ENCODE data around the gene LIPG. TPM values are rescaled to one million over a fixed set of nuclear protein-coding genes. Genes with fewer than 3 reads are reported as not detected.
"Not testable (repeated sequence)": the region's sequence is repeated elsewhere in the genome, so short reads cannot be mapped to it uniquely, and the experiment has no call there.

The LIPG gene
- total RNA-seq: 0.29 and 0.88 TPM in 2 replicates

- Mint-ChIP-seq H3K27me3 (ENCODE audit: insufficient read depth) (peaks cover 80% of the 10 kb centered on the region), H3K9me3 (no peaks in the 10 kb centered on the region), H3K4me1 (ENCODE audit: low read depth) (peaks cover 33% of the 10 kb centered on the region), H3K36me3 (ENCODE audit: low read depth) (no peaks in the 10 kb centered on the region), H3K4me3 (peak within 1 kb of the TSS; percentile 66), H3K27ac (no peak within 1 kb of the TSS)
- intact Hi-C loops (cut with micrococcal nuclease): loop anchor here (1.0 to 10.0 kb wide), 4 partner anchors 51 to 633 kb away; partner anchors contain the start of gene MYO5B
- DNase-seq (ENCODE audit: low spot score): peak; percentile 22
These were observed at the start of gene LIPG for GRCh38 chr18:49561289-49562193. Gene LIPG, plus strand, starts transcription at chr18:49562057. Its CDS starts 252 bp downstream, at chr18:49562309.

DNA sequence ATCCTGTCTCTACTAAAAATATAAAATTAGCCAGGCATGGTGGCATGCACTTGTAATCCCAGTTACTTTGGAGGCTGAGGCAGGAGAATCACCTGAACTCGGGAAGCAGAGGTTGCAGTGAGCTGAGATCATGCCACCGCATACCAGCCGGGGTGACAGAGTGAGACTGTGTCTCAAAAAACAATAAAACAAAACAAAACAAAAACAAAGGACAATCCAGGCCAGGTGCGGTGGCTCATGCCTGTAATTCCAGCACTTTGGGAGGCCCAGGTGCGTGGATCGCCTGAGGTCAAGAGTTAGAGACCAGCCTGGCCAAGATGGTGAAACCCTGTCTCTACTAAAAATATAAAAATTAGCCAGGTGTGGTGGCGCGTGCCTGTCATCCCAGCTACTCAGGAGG lies 49.0 kb upstream of the LIPG start:
- not testable (repeated sequence) for H3K36me3 Mint-ChIP-seq (ENCODE audit: low read depth); H3K4me1 Mint-ChIP-seq (ENCODE audit: low read depth); DNase-seq (ENCODE audit: low spot score); H3K4me3 Mint-ChIP-seq; H3K27ac Mint-ChIP-seq; H3K9me3 Mint-ChIP-seq
- peaks cover 14% of the 10 kb centered on the region for H3K27me3 Mint-ChIP-seq (ENCODE audit: insufficient read depth)
- intact Hi-C loops (cut with micrococcal nuclease): loop anchor here (5.0 kb wide), 1 partner anchor 844 kb away; no protein-coding TSS in a partner anchor

GRCh38 chr18:49514577-49514976 lies 47.3 kb upstream of the LIPG start:
- H3K27ac Mint-ChIP-seq: no peak overlapping the region
- H3K4me3 Mint-ChIP-seq: no peak overlapping the region
- no peaks in the 10 kb centered on the region for H3K9me3 Mint-ChIP-seq
- no peaks in the 10 kb centered on the region for H3K36me3 Mint-ChIP-seq (ENCODE audit: low read depth)
- H3K27me3 Mint-ChIP-seq (ENCODE audit: insufficient read depth): peaks cover 8% of the 10 kb centered on the region
- intact Hi-C loops (cut with micrococcal nuclease): loop anchor here (5.0 kb wide), 1 partner anchor 843 kb away; no protein-coding TSS in a partner anchor
- DNase-seq (ENCODE audit: low spot score): no peak
- peaks cover 5% of the 10 kb centered on the region for H3K4me1 Mint-ChIP-seq (ENCODE audit: low read depth)

DNA sequence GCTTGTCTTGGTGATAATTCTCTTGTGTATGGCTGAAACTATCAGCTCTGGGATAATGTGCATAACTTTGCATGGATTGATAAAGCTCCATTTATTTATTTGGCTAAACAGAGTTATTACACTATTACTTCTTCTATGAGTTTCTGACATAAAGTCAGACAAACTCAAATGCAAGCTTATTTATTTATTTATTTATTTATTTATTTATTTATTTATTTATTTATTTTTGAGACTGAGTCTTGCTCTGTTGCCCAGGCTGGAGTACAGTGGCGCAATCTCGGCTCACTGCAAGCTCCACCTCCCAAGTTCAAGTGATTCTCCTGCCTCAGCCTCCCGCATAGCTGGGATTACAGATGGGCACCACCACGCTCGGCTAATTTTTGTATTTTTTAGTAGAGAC lies 46.9 kb upstream of the LIPG start:
- H3K27ac Mint-ChIP-seq; H3K4me1 Mint-ChIP-seq (ENCODE audit: low read depth); H3K27me3 Mint-ChIP-seq (ENCODE audit: insufficient read depth); intact Hi-C loops (cut with micrococcal nuclease); H3K9me3 Mint-ChIP-seq; H3K36me3 Mint-ChIP-seq (ENCODE audit: low read depth); DNase-seq (ENCODE audit: low spot score); H3K4me3 Mint-ChIP-seq: not testable (repeated sequence)

DNA sequence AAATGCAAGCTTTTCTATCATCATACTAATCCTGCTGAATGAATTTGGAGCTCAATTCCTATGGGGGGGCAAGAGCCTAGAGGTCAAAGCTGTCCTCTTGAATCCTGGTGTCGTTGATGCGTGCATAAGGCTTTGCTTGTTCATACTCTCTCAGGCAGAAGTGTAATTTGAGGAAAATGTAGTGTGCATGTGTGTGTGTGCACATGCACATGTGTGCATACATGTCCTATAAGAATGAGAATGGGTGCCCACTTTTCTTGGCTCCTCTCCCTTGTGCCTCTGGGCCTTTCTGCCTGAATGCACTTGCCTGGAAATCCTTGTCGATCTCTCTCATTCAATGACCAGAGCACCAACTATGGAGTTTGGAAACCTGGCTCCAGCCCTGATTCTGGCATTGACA lies 46.3 kb upstream of the LIPG start:
- H3K4me1 Mint-ChIP-seq (ENCODE audit: low read depth): peaks cover 2% of the 10 kb centered on the region
- no peaks in the 10 kb centered on the region for H3K9me3 Mint-ChIP-seq
- no peaks in the 10 kb centered on the region for H3K36me3 Mint-ChIP-seq (ENCODE audit: low read depth)
- no peak for DNase-seq (ENCODE audit: low spot score)
- no peak overlapping the region for H3K27ac Mint-ChIP-seq
- intact Hi-C loops (cut with micrococcal nuclease): no loop called here
- no peak overlapping the region for H3K4me3 Mint-ChIP-seq
- H3K27me3 Mint-ChIP-seq (ENCODE audit: insufficient read depth): peaks cover 4% of the 10 kb centered on the region

DNA sequence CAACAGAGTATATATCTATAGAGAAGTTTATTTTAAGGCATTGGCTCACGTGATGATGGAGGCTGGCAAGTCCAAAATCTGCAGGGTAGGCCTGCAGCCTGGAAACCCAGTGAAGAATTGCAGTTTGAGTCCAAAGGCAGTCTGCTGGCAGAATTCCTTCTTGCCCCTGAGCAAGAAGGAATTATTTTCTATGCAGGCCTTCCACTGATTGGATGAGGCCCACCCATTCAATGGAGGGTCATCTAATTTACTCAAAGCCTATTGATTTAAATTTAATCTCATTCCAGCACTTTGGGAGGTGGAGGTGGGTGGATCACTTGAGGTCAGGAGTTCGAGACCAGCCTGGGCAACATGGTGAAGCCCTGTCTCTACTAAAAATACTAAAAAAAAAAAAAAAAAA lies 44.4 kb upstream of the LIPG start:
- H3K36me3 Mint-ChIP-seq (ENCODE audit: low read depth): no peaks in the 10 kb centered on the region
- H3K27ac Mint-ChIP-seq: no peak overlapping the region
- DNase-seq (ENCODE audit: low spot score): no peak
- no peaks in the 10 kb centered on the region for H3K4me1 Mint-ChIP-seq (ENCODE audit: low read depth)
- H3K4me3 Mint-ChIP-seq: no peak overlapping the region
- H3K27me3 Mint-ChIP-seq (ENCODE audit: insufficient read depth): peaks cover 2% of the 10 kb centered on the region
- H3K9me3 Mint-ChIP-seq: no peaks in the 10 kb centered on the region
- intact Hi-C loops (cut with micrococcal nuclease): no loop called here

- intact Hi-C loops (cut with micrococcal nuclease): no loop called here
- H3K9me3 Mint-ChIP-seq: no peaks in the 10 kb centered on the region
- H3K27me3 Mint-ChIP-seq (ENCODE audit: insufficient read depth): peaks cover 4% of the 10 kb centered on the region
- no peaks in the 10 kb centered on the region for H3K4me1 Mint-ChIP-seq (ENCODE audit: low read depth)
- H3K36me3 Mint-ChIP-seq (ENCODE audit: low read depth): no peaks in the 10 kb centered on the region
- H3K4me3 Mint-ChIP-seq: no peak overlapping the region
- no peak overlapping the region for H3K27ac Mint-ChIP-seq
- DNase-seq (ENCODE audit: low spot score): no peak
These were observed 42.5 kb upstream of the LIPG start for GRCh38 chr18:49519101-49519971.

DNA sequence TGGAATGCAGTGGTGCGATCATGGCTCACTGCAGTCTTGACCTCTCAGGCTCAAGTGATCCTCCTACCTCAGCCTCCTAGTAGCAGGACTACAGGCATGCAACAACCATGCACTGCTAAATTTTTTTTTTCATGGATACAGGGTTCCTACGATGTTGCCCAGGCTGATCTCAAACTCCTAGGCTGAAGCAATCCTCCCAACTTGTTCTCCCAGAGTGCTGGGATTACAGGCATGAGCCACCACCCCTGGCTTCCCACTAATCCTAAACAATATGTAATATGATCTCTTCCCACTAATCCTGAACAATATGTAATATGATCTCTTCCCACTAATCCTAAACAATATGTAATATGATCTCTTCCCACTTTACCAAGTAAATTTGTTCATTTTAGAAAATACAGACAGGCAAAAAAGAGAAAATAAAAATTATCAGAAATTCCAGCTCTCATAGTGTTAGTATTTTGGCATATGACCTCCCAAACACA lies 41.2 kb upstream of the LIPG start:
- intact Hi-C loops (cut with micrococcal nuclease): no loop called here
- Mint-ChIP-seq H3K4me3 (no peak overlapping the region), H3K27ac (no peak overlapping the region), H3K9me3 (no peaks in the 10 kb centered on the region), H3K36me3 (ENCODE audit: low read depth) (no peaks in the 10 kb centered on the region), H3K4me1 (ENCODE audit: low read depth) (no peaks in the 10 kb centered on the region), H3K27me3 (ENCODE audit: insufficient read depth) (peaks cover 4% of the 10 kb centered on the region)
- DNase-seq (ENCODE audit: low spot score): no peak

DNA sequence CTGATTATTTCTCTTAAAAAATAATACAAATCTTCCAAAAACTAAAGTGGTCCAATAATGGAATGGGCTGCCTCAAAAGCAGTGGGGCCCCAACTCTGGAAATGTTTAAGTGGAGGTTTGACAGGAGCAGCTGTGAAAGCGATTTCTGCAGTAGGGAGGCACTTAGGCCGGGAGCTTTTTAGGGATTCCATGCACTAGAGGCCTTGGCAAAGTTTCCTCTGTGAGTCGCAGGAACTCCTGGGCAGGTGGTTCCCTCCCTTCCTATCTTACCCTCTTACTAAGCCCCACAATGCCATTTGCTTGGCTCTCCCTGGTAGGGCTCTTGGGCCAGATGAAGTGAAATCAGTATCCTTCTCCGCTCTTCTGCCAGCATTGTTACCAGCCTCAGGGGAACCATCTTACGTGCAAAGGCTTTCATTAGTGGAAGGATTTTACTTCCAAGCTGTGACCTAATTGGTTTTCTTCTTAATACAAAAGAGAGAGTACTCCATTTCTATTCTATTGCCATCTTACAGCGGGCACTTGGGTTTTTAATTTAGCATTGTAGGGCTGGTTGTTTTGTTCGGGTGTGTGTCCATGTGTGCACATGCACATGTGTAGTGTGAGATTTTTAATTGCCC lies 40.5 kb upstream of the LIPG start:
- H3K27me3 Mint-ChIP-seq (ENCODE audit: insufficient read depth): peaks cover 4% of the 10 kb centered on the region
- no peaks in the 10 kb centered on the region for H3K9me3 Mint-ChIP-seq
- no peak for DNase-seq (ENCODE audit: low spot score)
- H3K27ac Mint-ChIP-seq: no peak overlapping the region
- intact Hi-C loops (cut with micrococcal nuclease): no loop called here
- no peaks in the 10 kb centered on the region for H3K36me3 Mint-ChIP-seq (ENCODE audit: low read depth)
- H3K4me1 Mint-ChIP-seq (ENCODE audit: low read depth): no peaks in the 10 kb centered on the region
- no peak overlapping the region for H3K4me3 Mint-ChIP-seq

GRCh38 chr18:49523580-49524093 lies 38.2 kb upstream of the LIPG start:
- DNase-seq (ENCODE audit: low spot score); H3K4me1 Mint-ChIP-seq (ENCODE audit: low read depth); H3K4me3 Mint-ChIP-seq; H3K27ac Mint-ChIP-seq; H3K9me3 Mint-ChIP-seq; intact Hi-C loops (cut with micrococcal nuclease); H3K36me3 Mint-ChIP-seq (ENCODE audit: low read depth): not testable (repeated sequence)
- peaks cover 12% of the 10 kb centered on the region for H3K27me3 Mint-ChIP-seq (ENCODE audit: insufficient read depth)

DNA sequence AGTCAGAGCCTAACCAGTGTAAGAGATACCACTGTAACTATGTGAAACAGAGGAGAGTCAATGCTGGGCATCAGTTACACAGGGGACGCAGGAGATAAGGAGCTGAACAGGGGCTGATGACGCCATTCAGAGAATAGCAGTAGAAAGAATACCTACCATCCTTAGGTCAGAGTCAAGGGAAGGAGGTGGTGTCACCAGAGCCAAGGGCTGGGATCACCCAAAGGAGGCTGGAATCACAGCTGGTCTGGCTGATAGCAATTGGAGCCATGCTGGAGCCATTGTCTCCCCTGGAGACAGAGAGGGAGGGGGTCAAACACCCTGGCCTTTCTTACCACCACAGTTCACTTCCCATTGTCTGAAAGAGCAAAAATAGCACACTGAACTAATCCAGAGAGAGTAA lies 37.5 kb upstream of the LIPG start:
- Mint-ChIP-seq H3K36me3 (ENCODE audit: low read depth) (no peaks in the 10 kb centered on the region), H3K4me3 (no peak overlapping the region), H3K9me3 (no peaks in the 10 kb centered on the region), H3K27ac (no peak overlapping the region), H3K27me3 (ENCODE audit: insufficient read depth) (peaks cover 11% of the 10 kb centered on the region), H3K4me1 (ENCODE audit: low read depth) (no peaks in the 10 kb centered on the region)
- intact Hi-C loops (cut with micrococcal nuclease): no loop called here
- no peak for DNase-seq (ENCODE audit: low spot score)

DNA sequence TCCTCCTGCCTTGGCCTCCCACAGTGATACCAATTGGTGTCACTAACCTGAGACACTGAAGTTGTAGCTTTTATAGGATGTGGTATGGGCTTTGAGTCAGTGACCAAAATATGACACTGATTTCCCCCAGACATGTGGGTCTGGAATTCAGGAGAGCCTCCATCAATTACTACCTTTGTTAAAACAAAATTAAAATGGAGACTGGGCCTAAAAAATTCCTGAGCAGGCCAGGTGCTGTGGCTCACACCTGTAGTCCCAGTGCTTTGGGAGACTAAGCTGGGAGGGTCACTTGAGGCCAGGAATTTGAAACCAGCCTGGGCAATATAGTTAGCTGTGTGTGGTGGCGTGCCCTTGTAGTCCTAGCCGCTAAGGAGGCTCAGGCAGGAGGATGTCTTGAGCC lies 36.9 kb upstream of the LIPG start:
- Mint-ChIP-seq H3K27ac (no peak overlapping the region), H3K4me1 (ENCODE audit: low read depth) (no peaks in the 10 kb centered on the region), H3K36me3 (ENCODE audit: low read depth) (no peaks in the 10 kb centered on the region), H3K9me3 (no peaks in the 10 kb centered on the region), H3K27me3 (ENCODE audit: insufficient read depth) (peaks cover 13% of the 10 kb centered on the region), H3K4me3 (no peak overlapping the region)
- intact Hi-C loops (cut with micrococcal nuclease): no loop called here
- DNase-seq (ENCODE audit: low spot score): no peak

Data from activated T-helper 1 cell treated with anti-CD3 and anti-CD28 coated beads, Interleukin-12 subunit alpha, Interleukin-12 subunit beta, Interleukin-2, Interleukin-4 antibody, amounts not matched to agents 30 ng/mL and 10 ng/mL and 1 ng/mL, durations not matched to agents 14 hours and 24 hours and 36 hours (primary cell).